Measurements from ENCODE around the gene AKAP13.

Gene AKAP13

DNA sequence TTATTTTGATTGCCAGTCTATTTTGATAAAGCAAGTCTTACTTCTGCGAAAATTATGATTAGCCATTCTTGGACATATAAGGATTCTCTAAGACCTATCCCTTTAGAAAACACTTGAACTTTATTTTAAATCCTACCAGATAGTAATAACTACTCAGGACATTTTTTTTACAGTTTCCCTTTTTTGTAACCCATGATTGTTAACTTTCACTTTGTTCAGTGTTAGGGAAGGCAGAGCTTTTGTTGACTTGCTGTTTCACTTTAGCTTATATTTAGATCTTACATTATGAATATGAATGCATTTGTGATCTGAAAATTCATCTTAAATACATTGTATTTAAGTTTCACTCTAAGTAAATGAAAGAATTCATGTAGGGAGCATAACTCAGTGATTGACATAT is 167.0 kb downstream of the AKAP13 start:
- Mint-ChIP-seq H3K9me3 (no peaks in the 10 kb centered on the region), H3K36me3 (ENCODE audit: low read depth) (peaks cover 56% of the 10 kb centered on the region), H3K27me3 (no peaks in the 10 kb centered on the region), H3K4me1 (ENCODE audit: low read depth) (peaks cover 57% of the 10 kb centered on the region), H3K4me3 (no peak overlapping the region), H3K27ac (peak overlapping the region; percentile 10)
- DNase-seq: no peak

DNA sequence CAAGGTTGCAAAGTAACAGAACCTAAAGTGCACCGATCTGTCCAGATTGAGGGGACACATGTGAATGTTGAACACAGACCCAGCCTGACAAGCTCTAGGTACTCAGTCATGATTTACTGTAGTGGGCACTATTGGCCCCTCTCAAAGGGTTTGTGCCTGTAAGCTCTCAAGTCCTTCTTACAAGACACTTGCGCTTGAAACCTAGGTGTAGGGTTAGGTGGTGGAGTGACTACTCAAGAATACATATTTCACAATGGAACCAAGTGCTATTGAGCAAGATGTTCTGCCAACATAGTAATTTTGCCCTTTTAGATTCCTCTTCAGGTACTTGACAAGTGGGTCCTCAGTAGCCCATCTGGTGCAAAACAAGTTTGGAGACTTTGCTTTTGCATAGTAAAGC is 169.9 kb downstream of the AKAP13 start:
- peaks cover 46% of the 10 kb centered on the region for H3K4me1 Mint-ChIP-seq (ENCODE audit: low read depth)
- H3K27ac Mint-ChIP-seq: no peak overlapping the region
- H3K36me3 Mint-ChIP-seq (ENCODE audit: low read depth): peaks cover 49% of the 10 kb centered on the region
- no peak for DNase-seq
- H3K27me3 Mint-ChIP-seq: no peaks in the 10 kb centered on the region
- H3K4me3 Mint-ChIP-seq: no peak overlapping the region
- H3K9me3 Mint-ChIP-seq: no peaks in the 10 kb centered on the region

DNA sequence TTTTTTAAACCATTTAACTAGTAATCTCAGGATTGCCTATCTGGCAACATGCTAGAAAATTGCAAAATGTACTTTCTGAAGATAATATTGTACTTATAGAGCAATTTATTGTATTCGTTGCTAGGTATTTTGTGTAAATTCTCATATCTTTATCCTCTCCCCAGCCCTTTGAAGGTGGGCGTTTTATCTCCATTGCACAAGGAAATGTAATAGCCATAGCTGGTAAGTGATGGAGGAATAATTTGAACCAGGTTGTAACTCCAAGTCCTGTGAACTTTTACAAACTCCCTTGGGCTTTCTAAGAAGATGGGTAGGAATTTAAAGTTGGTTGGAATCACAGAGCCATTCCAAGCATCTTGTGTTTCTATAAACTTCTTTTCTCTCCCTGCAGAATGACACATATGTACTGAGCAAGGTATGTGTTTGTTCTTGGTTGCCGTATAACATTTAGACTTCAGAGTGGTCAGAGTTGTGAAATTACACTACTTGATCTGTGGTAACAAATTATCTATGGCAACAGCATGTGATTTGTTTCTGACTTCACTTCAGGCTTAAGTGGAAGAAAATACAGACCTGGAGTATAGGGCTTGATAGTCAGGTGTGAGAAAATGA is 170.9 kb downstream of the AKAP13 start:
- Mint-ChIP-seq H3K4me3 (no peak overlapping the region), H3K9me3 (no peaks in the 10 kb centered on the region), H3K4me1 (ENCODE audit: low read depth) (peaks cover 48% of the 10 kb centered on the region), H3K27ac (no peak overlapping the region), H3K27me3 (no peaks in the 10 kb centered on the region), H3K36me3 (ENCODE audit: low read depth) (peaks cover 43% of the 10 kb centered on the region)
- DNase-seq: no peak

DNA sequence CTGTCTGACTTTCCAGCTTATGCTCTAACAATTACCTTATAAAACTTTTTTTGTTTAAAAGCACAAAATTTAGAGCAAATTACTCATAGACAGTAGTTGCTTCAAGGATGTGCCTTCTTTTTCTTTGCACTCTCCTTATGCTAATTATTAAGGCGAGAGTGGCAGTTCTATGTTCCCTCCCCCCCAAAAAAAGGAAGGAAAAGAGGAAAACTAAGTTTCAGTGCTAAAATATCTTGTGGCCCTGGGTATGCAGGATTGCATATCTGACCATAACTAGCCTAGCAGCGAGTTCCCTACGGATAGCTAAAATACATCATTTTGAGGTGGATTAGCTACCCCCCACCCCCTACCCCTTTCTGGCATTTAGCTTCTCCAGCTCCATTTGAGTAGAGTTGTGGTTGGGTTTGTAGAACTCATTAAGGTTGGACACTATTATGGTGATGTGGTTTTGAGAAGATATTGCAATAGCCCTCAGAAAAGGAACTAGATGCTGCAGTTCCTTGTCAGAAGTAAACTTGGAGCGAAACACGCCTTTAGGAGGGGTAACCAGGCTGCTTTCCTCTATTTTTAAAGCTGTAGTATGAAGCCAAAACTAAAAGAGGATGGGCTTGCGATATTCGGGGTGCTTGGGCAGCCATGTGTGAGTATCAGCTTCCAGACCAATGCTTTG is 174.6 kb downstream of the AKAP13 start:
- DNase-seq: no peak
- peak overlapping the region; percentile 26 for H3K27ac Mint-ChIP-seq
- H3K36me3 Mint-ChIP-seq (ENCODE audit: low read depth): peaks cover 45% of the 10 kb centered on the region
- H3K27me3 Mint-ChIP-seq: no peaks in the 10 kb centered on the region
- no peak overlapping the region for H3K4me3 Mint-ChIP-seq
- peaks cover 64% of the 10 kb centered on the region for H3K4me1 Mint-ChIP-seq (ENCODE audit: low read depth)
- no peaks in the 10 kb centered on the region for H3K9me3 Mint-ChIP-seq

DNA sequence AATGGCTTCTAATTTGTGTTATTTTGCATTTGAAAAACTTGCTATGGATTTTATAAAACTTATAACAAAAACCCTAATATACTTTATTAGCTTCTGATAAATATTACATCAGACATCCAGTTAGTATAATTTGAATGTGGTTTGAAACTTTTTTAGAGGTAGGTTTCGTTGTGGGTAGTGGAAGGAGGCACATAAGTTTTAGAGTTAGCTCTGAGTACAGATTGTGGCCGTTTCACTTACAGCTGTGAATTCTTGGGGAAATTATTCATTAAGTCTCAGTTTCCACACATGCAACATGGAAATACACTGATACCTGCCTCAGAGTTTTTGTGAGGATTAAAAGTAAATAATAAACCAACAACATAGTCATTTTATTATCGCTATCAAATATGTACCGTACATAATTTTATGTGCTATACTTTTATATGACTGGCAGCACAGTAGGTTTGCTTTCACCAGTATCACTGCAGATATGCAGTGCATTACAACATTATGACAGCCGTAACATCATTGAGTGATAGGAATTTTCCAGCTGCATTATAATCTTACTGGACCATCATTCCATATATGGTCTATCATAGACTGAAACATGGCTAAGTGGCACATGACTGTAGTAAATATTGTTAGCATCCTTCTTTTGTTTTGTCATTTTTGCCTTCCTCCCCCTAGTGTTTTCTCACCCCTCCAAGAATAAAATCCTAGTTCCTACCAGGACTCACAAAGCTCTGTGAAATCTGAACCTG is 175.6 kb downstream of the AKAP13 start:
- H3K36me3 Mint-ChIP-seq (ENCODE audit: low read depth): peaks cover 42% of the 10 kb centered on the region
- peaks cover 66% of the 10 kb centered on the region for H3K4me1 Mint-ChIP-seq (ENCODE audit: low read depth)
- DNase-seq: no peak
- H3K27me3 Mint-ChIP-seq: no peaks in the 10 kb centered on the region
- H3K9me3 Mint-ChIP-seq: no peaks in the 10 kb centered on the region
- H3K27ac Mint-ChIP-seq: peak overlapping the region; percentile 26
- no peak overlapping the region for H3K4me3 Mint-ChIP-seq

DNA sequence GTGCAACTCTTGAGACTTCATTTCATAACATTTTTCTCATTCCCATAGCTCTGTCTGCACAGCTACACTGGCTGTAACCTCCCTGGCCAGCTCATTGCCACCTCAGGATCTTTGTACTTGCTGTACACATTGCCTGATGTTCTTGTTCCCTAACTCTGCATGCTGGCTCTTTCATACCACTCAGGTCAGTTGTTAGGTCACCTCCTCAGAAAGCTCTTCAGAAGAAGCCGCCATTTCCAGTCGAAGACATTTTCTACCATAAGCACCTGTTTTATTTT is 176.2 kb downstream of the AKAP13 start:
- H3K9me3 Mint-ChIP-seq: no peaks in the 10 kb centered on the region
- peaks cover 64% of the 10 kb centered on the region for H3K4me1 Mint-ChIP-seq (ENCODE audit: low read depth)
- no peak for DNase-seq
- peak overlapping the region; percentile 7 for H3K27ac Mint-ChIP-seq
- no peak overlapping the region for H3K4me3 Mint-ChIP-seq
- peaks cover 46% of the 10 kb centered on the region for H3K36me3 Mint-ChIP-seq (ENCODE audit: low read depth)
- H3K27me3 Mint-ChIP-seq: no peaks in the 10 kb centered on the region

DNA sequence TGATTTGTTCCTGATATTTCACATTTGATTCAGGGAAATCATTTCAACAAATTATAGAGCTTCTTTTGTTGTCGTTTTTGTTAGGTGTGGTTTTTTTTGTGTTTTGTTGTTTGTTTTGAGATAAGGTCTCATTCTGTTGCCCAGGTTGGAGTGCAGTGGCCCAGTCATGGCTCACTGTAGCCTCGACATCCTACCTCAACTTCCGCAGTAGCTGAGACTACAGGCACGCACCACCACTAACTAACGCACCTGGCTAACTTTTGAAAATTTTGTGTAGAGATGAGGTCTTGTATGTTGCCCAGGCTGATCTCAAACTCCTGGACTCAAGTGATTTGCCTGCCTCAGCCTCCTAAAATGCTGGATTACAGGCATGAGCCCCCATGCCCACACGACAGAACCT is 177.0 kb downstream of the AKAP13 start:
- no peaks in the 10 kb centered on the region for H3K27me3 Mint-ChIP-seq
- peaks cover 46% of the 10 kb centered on the region for H3K36me3 Mint-ChIP-seq (ENCODE audit: low read depth)
- peaks cover 62% of the 10 kb centered on the region for H3K4me1 Mint-ChIP-seq (ENCODE audit: low read depth)
- no peak overlapping the region for H3K4me3 Mint-ChIP-seq
- H3K9me3 Mint-ChIP-seq: no peaks in the 10 kb centered on the region
- H3K27ac Mint-ChIP-seq: peak overlapping the region; percentile 14
- no peak for DNase-seq

DNA sequence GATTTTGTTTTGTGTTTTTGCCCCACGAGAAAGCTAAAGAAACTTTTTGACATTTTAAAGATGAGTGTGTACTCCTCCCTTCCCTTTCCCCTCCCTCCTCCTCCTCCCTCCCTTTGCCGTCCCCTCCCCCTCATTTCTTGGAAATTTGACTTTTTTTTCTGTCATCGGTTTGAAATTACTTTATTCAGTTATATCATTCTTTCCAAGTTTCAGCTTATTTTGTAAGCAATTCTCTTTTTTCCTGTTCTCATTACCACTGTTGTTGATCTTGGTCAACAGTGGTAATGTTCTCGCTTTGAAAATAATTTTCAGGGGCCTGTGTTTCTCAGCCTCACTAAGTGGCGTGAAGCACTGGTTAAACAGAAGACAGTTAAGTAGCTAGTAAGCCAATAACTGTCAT is 178.4 kb downstream of the AKAP13 start:
- DNase-seq: no peak
- Mint-ChIP-seq H3K27me3 (no peaks in the 10 kb centered on the region), H3K36me3 (ENCODE audit: low read depth) (peaks cover 44% of the 10 kb centered on the region), H3K9me3 (no peaks in the 10 kb centered on the region), H3K4me3 (peak overlapping the region; percentile 20), H3K27ac (peak overlapping the region; percentile 79), H3K4me1 (ENCODE audit: low read depth) (peaks cover 64% of the 10 kb centered on the region)

DNA sequence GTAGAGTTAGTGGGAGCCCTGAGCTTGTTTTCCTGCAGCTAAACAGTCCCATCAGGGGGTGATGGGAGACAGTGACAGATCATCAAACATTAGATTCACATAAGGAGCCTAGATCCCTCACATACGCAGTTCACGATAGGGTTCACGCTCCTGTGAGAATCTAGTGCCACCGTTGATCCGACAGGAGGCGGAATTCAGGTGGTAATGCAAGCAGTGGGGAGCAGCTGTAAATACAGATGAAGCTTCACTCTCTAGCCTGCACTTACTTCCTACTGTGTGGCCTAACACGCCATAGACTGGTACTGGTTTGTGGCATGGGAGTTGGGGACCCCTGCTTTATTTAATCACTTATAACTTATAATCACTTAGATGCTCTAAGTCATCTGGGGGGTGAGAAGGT is 179.1 kb downstream of the AKAP13 start:
- Mint-ChIP-seq H3K27me3 (no peaks in the 10 kb centered on the region), H3K4me1 (ENCODE audit: low read depth) (peaks cover 59% of the 10 kb centered on the region), H3K4me3 (no peak overlapping the region), H3K9me3 (no peaks in the 10 kb centered on the region), H3K27ac (peak overlapping the region; percentile 7), H3K36me3 (ENCODE audit: low read depth) (peaks cover 38% of the 10 kb centered on the region)
- no peak for DNase-seq

DNA sequence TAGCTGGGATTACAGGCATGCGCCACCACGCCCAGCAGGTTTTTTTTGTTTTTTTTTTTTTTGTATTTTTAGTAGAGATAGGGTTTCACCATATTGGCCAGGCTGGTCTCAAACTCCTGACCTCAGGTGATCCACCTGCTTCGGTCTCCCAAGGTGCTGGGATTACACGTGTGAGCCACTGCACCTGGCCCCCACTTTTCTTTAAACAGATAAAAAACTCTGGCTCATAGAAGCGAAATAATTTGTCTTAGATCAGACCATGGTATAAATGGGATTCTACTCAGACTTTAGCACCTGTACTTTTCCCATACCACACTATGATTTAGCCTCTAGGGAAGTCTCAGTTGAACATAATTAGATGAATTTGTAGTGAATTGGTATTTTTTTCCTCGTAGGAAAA is 182.4 kb downstream of the AKAP13 start:
- no peaks in the 10 kb centered on the region for H3K9me3 Mint-ChIP-seq

DNA sequence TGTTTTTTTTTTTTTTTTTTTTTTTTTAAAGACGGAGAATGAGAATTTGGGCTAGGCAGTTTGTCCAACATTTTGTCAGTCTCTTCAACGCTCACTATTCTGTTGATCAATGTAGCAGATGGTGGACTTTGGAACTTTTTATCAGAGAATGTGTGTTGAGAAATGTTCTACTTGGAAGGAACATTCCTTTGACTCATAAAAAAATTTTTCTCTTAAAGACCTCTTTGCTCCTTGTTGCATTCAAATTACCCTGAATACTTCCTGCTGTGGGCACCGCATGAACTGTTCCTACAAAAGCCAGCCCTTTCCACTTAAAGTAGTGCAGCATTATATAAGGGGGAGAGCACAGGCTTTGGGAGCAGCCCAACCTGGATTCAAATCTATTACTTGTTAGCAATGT is 182.9 kb downstream of the AKAP13 start:
- Mint-ChIP-seq H3K27me3 (no peaks in the 10 kb centered on the region), H3K27ac (no peak overlapping the region), H3K4me1 (ENCODE audit: low read depth) (peaks cover 33% of the 10 kb centered on the region), H3K9me3 (no peaks in the 10 kb centered on the region), H3K36me3 (ENCODE audit: low read depth) (peaks cover 21% of the 10 kb centered on the region), H3K4me3 (no peak overlapping the region)
- DNase-seq: no peak

More for the DNA sequence above, 182.4 kb downstream of the AKAP13 start:
- H3K27me3 Mint-ChIP-seq: no peaks in the 10 kb centered on the region
- peaks cover 37% of the 10 kb centered on the region for H3K4me1 Mint-ChIP-seq (ENCODE audit: low read depth)
- H3K27ac Mint-ChIP-seq: no peak overlapping the region
- H3K4me3 Mint-ChIP-seq: no peak overlapping the region
- peaks cover 24% of the 10 kb centered on the region for H3K36me3 Mint-ChIP-seq (ENCODE audit: low read depth)
- DNase-seq: no peak

DNA sequence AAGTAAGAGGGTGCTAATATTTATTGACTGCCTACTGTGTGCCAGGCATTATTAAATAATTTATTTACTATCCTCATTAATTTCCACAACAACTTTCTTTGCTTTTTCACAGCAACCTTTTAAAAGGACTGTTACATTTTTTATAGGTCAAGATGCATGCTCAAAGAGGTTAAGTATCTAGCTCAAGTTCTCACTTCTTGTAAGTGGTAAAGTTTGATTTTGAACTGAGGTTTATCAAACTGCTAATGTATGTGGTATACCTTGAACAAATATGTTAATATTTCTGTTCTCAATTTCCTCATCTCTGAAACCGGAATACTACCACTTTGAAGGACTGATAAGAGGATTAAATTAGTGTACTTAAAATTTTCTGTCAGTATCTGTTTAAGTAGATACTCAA is 183.3 kb downstream of the AKAP13 start:
- Mint-ChIP-seq H3K9me3 (no peaks in the 10 kb centered on the region), H3K27me3 (no peaks in the 10 kb centered on the region), H3K27ac (no peak overlapping the region), H3K4me1 (ENCODE audit: low read depth) (peaks cover 32% of the 10 kb centered on the region), H3K36me3 (ENCODE audit: low read depth) (peaks cover 17% of the 10 kb centered on the region), H3K4me3 (no peak overlapping the region)
- DNase-seq: no peak

DNA sequence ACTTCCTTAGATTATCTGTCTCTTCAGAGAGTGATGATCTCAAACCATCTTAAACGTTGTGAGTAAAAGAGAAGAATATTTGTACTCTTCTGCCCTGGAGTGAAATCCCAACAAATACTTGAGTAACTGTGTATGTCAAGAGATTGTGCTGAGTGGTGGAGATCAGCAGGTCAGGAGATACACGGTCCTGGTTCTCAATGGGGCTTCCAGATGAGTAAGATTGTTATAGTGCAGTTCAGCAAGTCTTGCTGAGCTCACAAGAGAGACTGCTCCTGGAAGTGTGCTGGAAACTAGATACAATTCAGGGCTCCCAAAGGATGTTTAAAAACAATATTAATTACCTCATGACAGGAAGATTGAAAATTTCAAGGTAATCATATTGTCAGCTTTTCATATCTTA is 184.3 kb downstream of the AKAP13 start:
- peaks cover 15% of the 10 kb centered on the region for H3K36me3 Mint-ChIP-seq (ENCODE audit: low read depth)
- DNase-seq: no peak
- H3K27ac Mint-ChIP-seq: no peak overlapping the region
- no peaks in the 10 kb centered on the region for H3K9me3 Mint-ChIP-seq
- peaks cover 28% of the 10 kb centered on the region for H3K4me1 Mint-ChIP-seq (ENCODE audit: low read depth)
- no peak overlapping the region for H3K4me3 Mint-ChIP-seq
- no peaks in the 10 kb centered on the region for H3K27me3 Mint-ChIP-seq

DNA sequence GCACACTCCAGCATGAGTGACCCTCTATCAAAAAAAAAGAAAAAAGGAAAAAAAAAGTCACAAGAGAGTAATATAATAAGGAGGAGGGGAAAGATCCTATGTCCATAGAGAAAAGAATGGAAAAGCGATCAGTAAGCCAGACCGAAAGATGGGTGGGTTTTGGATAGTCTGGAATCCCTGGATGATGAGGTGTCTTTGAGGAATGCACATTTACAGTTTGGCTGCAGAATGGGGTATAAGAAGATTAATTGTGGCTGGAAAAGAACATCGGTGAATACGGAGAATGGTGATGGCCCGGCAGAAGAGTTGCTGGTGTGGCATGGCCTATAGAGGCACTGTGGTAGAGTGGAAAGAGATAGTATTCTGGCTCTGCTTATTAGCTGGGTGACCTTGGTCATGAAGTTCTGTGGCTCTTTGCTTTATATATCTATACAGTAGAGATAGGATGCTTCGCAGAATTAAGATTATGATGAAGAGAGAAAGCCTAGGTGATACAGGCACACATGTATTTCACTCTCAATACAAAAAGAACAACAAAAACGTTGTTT is 187.9 kb downstream of the AKAP13 start:
- H3K9me3 Mint-ChIP-seq: no peaks in the 10 kb centered on the region
- H3K36me3 Mint-ChIP-seq (ENCODE audit: low read depth): peaks cover 4% of the 10 kb centered on the region
- peaks cover 45% of the 10 kb centered on the region for H3K4me1 Mint-ChIP-seq (ENCODE audit: low read depth)
- H3K27me3 Mint-ChIP-seq: no peaks in the 10 kb centered on the region
- H3K4me3 Mint-ChIP-seq: no peak overlapping the region
- no peak for DNase-seq
- no peak overlapping the region for H3K27ac Mint-ChIP-seq

DNA sequence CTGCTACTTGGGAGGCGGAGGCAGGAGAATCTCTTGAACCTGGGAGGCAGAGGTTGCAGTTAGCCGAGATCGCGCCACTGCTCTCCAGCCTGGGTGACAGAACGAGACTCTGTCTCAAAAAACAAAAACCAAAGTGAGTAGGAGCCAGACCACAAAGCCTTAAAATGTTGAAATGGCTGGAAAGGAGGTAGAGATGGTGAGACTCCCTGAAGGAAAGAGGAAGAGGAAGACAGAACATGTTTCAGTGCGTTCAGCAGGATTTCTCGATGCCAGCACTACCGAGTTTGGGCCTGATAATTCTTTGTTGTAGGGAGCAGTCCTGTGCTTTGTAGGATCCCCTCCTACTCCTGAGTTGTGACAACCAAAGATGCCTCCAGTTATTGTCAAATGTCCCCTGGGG is 189.9 kb downstream of the AKAP13 start:
- H3K4me1 Mint-ChIP-seq (ENCODE audit: low read depth): peaks cover 37% of the 10 kb centered on the region
- H3K4me3 Mint-ChIP-seq: no peak overlapping the region
- H3K36me3 Mint-ChIP-seq (ENCODE audit: low read depth): peaks cover 9% of the 10 kb centered on the region
- DNase-seq: no peak
- H3K27ac Mint-ChIP-seq: peak overlapping the region; percentile 41
- H3K9me3 Mint-ChIP-seq: no peaks in the 10 kb centered on the region
- H3K27me3 Mint-ChIP-seq: no peaks in the 10 kb centered on the region
